ENCODE measurements around the gene DNAAF5.

DNAAF5 gene

DNA sequence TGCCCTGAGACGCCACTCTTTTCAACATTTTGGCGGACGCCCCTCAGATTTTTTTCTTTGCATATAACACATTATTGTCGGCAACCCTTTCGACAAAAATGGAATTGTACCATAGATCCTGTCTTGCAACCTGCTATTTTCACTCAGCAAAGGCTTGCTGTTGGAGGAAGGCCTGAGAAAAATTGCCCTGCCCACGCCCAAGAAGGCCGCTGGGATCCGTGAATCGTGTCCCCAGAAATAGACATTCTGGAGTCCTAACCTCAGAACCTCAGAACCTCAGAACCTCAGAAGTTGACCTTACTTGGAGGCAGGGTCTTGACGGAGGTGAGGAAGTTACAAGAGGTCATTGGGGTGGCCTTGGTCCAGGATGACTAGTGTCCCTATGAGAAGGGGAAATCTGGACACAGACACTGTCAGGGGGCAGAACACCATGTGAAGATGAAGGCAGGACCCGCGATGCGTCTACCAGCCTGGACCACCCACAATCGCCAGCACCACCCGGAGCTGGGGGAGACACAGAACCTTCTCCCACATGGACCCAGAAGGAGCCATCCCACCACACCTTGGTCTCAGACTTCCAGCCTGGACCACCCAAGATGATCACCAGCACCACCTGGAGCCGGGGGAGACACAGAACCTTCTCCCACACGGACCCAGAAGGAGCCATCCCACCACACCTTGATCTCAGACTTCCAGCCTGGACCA lies 19.1 kb upstream of the DNAAF5 start:
- no peak overlapping the region for H3K4me3 ChIP-seq (ENCODE audit: low read length)
- peaks cover 6% of the 10 kb centered on the region; the same call in 1 of the 2 replicates for H3K9me3 ChIP-seq (ENCODE audit: insufficient read depth, low read depth, low read length)
- no peaks in the 10 kb centered on the region; the same call in 1 of the 2 replicates for H3K27me3 ChIP-seq (ENCODE audit: insufficient read depth, low read length)
- H3K4me1 ChIP-seq (ENCODE audit: insufficient read depth, low read length) = no peaks in the 10 kb centered on the region
- H3K36me3 ChIP-seq (ENCODE audit: insufficient read depth, low read length) = peaks cover 9% of the 10 kb centered on the region; the same call in 1 of the 2 replicates
- H3K9ac ChIP-seq (ENCODE audit: low read depth, low read length) = no peak overlapping the region
- no peak overlapping the region for H3K27ac ChIP-seq (ENCODE audit: low read depth, low read length)
- WGBS = 94% methylated on average over 17 of the region's 17 CpGs

- H3K4me3 ChIP-seq (ENCODE audit: low read length) = no peak overlapping the region
- no peaks in the 10 kb centered on the region for H3K9me3 ChIP-seq (ENCODE audit: insufficient read depth, low read depth, low read length)
- no peak overlapping the region for H3K9ac ChIP-seq (ENCODE audit: low read depth, low read length)
- WGBS = 91% methylated on average over 14 of the region's 14 CpGs
- H3K27ac ChIP-seq (ENCODE audit: low read depth, low read length) = no peak overlapping the region
- no peaks in the 10 kb centered on the region; the same call in 1 of the 2 replicates for H3K27me3 ChIP-seq (ENCODE audit: insufficient read depth, low read length)
- peaks cover 9% of the 10 kb centered on the region; the same call in 1 of the 2 replicates for H3K36me3 ChIP-seq (ENCODE audit: insufficient read depth, low read length)
- H3K4me1 ChIP-seq (ENCODE audit: insufficient read depth, low read length) = no peaks in the 10 kb centered on the region
Measured at GRCh38 chr7:710161-710560, 16.3 kb upstream of the DNAAF5 start.

- no peaks in the 10 kb centered on the region for H3K4me1 ChIP-seq (ENCODE audit: insufficient read depth, low read length)
- no peaks in the 10 kb centered on the region; the same call in 1 of the 2 replicates for H3K27me3 ChIP-seq (ENCODE audit: insufficient read depth, low read length)
- H3K4me3 ChIP-seq (ENCODE audit: low read length) = peak overlapping the region; percentile 47
- H3K27ac ChIP-seq (ENCODE audit: low read depth, low read length) = no peak overlapping the region
- no peaks in the 10 kb centered on the region for H3K9me3 ChIP-seq (ENCODE audit: insufficient read depth, low read depth, low read length)
- 92% methylated on average over 41 of the region's 45 CpGs for WGBS
- no peak overlapping the region; the same call in 1 of the 2 replicates for H3K9ac ChIP-seq (ENCODE audit: low read depth, low read length)
- H3K36me3 ChIP-seq (ENCODE audit: insufficient read depth, low read length) = peaks cover 9% of the 10 kb centered on the region; the same call in 1 of the 2 replicates
Measured at GRCh38 chr7:711093-711921, 15.2 kb upstream of the DNAAF5 start.

DNA sequence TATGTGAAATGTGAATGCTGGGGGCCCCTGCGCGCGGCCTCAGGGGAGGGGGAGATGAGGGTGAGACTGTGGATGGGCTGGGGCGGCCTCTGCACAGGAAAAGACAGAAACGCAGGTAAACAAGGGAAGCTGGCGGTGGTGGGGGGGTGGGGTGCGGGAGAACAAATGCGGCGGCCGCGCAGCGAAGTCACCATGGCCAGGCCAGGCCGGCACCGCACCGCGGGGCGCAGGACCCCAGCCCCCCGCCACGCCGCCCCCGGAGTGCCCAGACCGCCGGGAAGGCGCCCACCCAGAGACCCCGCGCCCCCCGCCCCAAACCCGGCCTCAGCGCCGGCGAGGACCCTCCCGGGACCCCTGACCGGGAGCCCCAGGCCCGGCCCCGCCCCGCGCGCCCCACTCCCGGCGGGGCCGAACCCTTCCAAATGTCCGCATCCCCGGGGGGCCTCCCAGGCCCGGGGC lies 14.5 kb upstream of the DNAAF5 start:
- no peaks in the 10 kb centered on the region for H3K4me1 ChIP-seq (ENCODE audit: insufficient read depth, low read length)
- peaks cover 9% of the 10 kb centered on the region; the same call in 1 of the 2 replicates for H3K36me3 ChIP-seq (ENCODE audit: insufficient read depth, low read length)
- no peak overlapping the region for H3K27ac ChIP-seq (ENCODE audit: low read depth, low read length)
- no peaks in the 10 kb centered on the region for H3K9me3 ChIP-seq (ENCODE audit: insufficient read depth, low read depth, low read length)
- H3K4me3 ChIP-seq (ENCODE audit: low read length) = peak overlapping the region; percentile 47
- WGBS = 15% methylated on average over 44 of the region's 44 CpGs
- no peaks in the 10 kb centered on the region; the same call in 1 of the 2 replicates for H3K27me3 ChIP-seq (ENCODE audit: insufficient read depth, low read length)
- peak overlapping the region; percentile 40; the same call in 1 of the 2 replicates for H3K9ac ChIP-seq (ENCODE audit: low read depth, low read length)

- Histone ChIP-seq H3K9ac (ENCODE audit: low read depth, low read length) (peak overlapping the region; percentile 40; the same call in 1 of the 2 replicates), H3K4me3 (ENCODE audit: low read length) (peak overlapping the region; percentile 50), H3K9me3 (ENCODE audit: insufficient read depth, low read depth, low read length) (no peaks in the 10 kb centered on the region), H3K36me3 (ENCODE audit: insufficient read depth, low read length) (peaks cover 7% of the 10 kb centered on the region; the same call in 1 of the 2 replicates), H3K4me1 (ENCODE audit: insufficient read depth, low read length) (no peaks in the 10 kb centered on the region), H3K27ac (ENCODE audit: low read depth, low read length) (no peak overlapping the region), H3K27me3 (ENCODE audit: insufficient read depth, low read length) (no peaks in the 10 kb centered on the region; the same call in 1 of the 2 replicates)
- 11% methylated on average over 54 of the region's 74 CpGs for WGBS
Measured at GRCh38 chr7:712381-713138, 13.9 kb upstream of the DNAAF5 start.

DNA sequence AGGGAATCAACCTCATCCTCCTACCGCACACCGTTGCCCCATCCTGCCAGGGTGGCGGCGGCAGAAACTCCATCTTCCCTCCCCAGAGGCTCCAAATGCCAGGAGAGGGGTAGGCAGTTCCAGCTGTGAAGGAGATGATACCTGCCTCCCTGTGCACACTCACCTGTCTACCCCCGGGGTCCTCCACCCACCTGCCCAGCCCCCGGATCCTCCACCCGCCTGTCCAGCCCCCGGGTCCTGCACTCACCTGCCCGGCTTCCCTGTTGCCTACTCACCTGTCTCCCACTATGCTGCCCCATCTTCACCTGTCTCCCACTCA lies 13.4 kb upstream of the DNAAF5 start:
- no peak overlapping the region for H3K9ac ChIP-seq (ENCODE audit: low read depth, low read length)
- H3K27ac ChIP-seq (ENCODE audit: low read depth, low read length) = no peak overlapping the region
- H3K27me3 ChIP-seq (ENCODE audit: insufficient read depth, low read length) = no peaks in the 10 kb centered on the region; the same call in 1 of the 2 replicates
- 76% methylated on average over 9 of the region's 9 CpGs for WGBS
- H3K4me1 ChIP-seq (ENCODE audit: insufficient read depth, low read length) = no peaks in the 10 kb centered on the region
- no peaks in the 10 kb centered on the region for H3K9me3 ChIP-seq (ENCODE audit: insufficient read depth, low read depth, low read length)
- peaks cover 6% of the 10 kb centered on the region; the same call in 1 of the 2 replicates for H3K36me3 ChIP-seq (ENCODE audit: insufficient read depth, low read length)
- peak overlapping the region; percentile 50 for H3K4me3 ChIP-seq (ENCODE audit: low read length)

- Histone ChIP-seq H3K36me3 (ENCODE audit: insufficient read depth, low read length) (peaks cover 6% of the 10 kb centered on the region; the same call in 1 of the 2 replicates), H3K9me3 (ENCODE audit: insufficient read depth, low read depth, low read length) (no peaks in the 10 kb centered on the region), H3K27me3 (ENCODE audit: insufficient read depth, low read length) (no peaks in the 10 kb centered on the region; the same call in 1 of the 2 replicates), H3K4me1 (ENCODE audit: insufficient read depth, low read length) (no peaks in the 10 kb centered on the region), H3K9ac (ENCODE audit: low read depth, low read length) (no peak overlapping the region), H3K4me3 (ENCODE audit: low read length) (no peak overlapping the region), H3K27ac (ENCODE audit: low read depth, low read length) (no peak overlapping the region)
- 87% methylated on average over 16 of the region's 16 CpGs for WGBS
Measured at GRCh38 chr7:713488-714230, 12.8 kb upstream of the DNAAF5 start.

- Histone ChIP-seq H3K27ac (ENCODE audit: low read depth, low read length) (no peak overlapping the region), H3K36me3 (ENCODE audit: insufficient read depth, low read length) (peaks cover 6% of the 10 kb centered on the region; the same call in 1 of the 2 replicates), H3K9me3 (ENCODE audit: insufficient read depth, low read depth, low read length) (no peaks in the 10 kb centered on the region), H3K4me1 (ENCODE audit: insufficient read depth, low read length) (no peaks in the 10 kb centered on the region), H3K9ac (ENCODE audit: low read depth, low read length) (no peak overlapping the region), H3K4me3 (ENCODE audit: low read length) (no peak overlapping the region), H3K27me3 (ENCODE audit: insufficient read depth, low read length) (no peaks in the 10 kb centered on the region; the same call in 1 of the 2 replicates)
- 90% methylated on average over 13 of the region's 13 CpGs for WGBS
Measured at GRCh38 chr7:714251-714671, 12.2 kb upstream of the DNAAF5 start.

GRCh38 chr7:716222-716621 lies 10.3 kb upstream of the DNAAF5 start:
- Histone ChIP-seq H3K9me3 (ENCODE audit: insufficient read depth, low read depth, low read length) (peaks cover 4% of the 10 kb centered on the region; the same call in 1 of the 2 replicates), H3K27me3 (ENCODE audit: insufficient read depth, low read length) (no peaks in the 10 kb centered on the region; the same call in 1 of the 2 replicates), H3K9ac (ENCODE audit: low read depth, low read length) (no peak overlapping the region), H3K4me3 (ENCODE audit: low read length) (no peak overlapping the region), H3K36me3 (ENCODE audit: insufficient read depth, low read length) (peaks cover 7% of the 10 kb centered on the region; the same call in 1 of the 2 replicates), H3K27ac (ENCODE audit: low read depth, low read length) (no peak overlapping the region), H3K4me1 (ENCODE audit: insufficient read depth, low read length) (no peaks in the 10 kb centered on the region)
- 88% methylated on average over 10 of the region's 10 CpGs for WGBS

- no peak overlapping the region for H3K27ac ChIP-seq (ENCODE audit: low read depth, low read length)
- H3K27me3 ChIP-seq (ENCODE audit: insufficient read depth, low read length) = no peaks in the 10 kb centered on the region
- WGBS = 94% methylated on average over 11 of the region's 11 CpGs
- peaks cover 8% of the 10 kb centered on the region; the same call in 1 of the 2 replicates for H3K36me3 ChIP-seq (ENCODE audit: insufficient read depth, low read length)
- no peaks in the 10 kb centered on the region for H3K4me1 ChIP-seq (ENCODE audit: insufficient read depth, low read length)
- peaks cover 6% of the 10 kb centered on the region for H3K9me3 ChIP-seq (ENCODE audit: insufficient read depth, low read depth, low read length)
- H3K9ac ChIP-seq (ENCODE audit: low read depth, low read length) = no peak overlapping the region
- H3K4me3 ChIP-seq (ENCODE audit: low read length) = no peak overlapping the region
Measured at GRCh38 chr7:716636-717035, 9.9 kb upstream of the DNAAF5 start.

Measured in HUES64 (cell line).